Heart left ventricle (tissue), 13 donors: ENCODE results near the gene CD8B.
"Not testable (repeated sequence)": the region's sequence is repeated elsewhere in the genome, so short reads cannot be mapped to it uniquely, and the experiment has no call there.

Experiments
- POLR2A ChIP-seq, 2 donors: fragments of 450-650 bp; IDR thresholded peaks; one replicate each; pipeline ENCODE4 v1.6.1; 2017; ENCODE audit warnings: antibody characterized with exemption in 2 of 2, mild to moderate bottlenecking in 2 of 2, moderate library complexity in 2 of 2
- TF ChIP-seq, protein P1 (sequence below), 12 donors: fragments of 200-600 bp; sonication (generic) in 4 of 12; IDR thresholded peaks; one replicate each; pipeline versions ENCODE4 v1.5.0 to v1.8.0; 2018 to 2022; ENCODE audit warnings: antibody characterized with exemption in 12 of 12, mild to moderate bottlenecking in 5 of 12
- donor health status: ischemic (EF 13 %, LVEDD 7.1; RV severe dilation, severe dysfunction).
- donor health status: DM: no; HTN: yes; CAD: no.
- donor health status: DM: no; HTN: no; CAD: no.
- donor health status: ischemic (EF 25% LVEDD 6.9; RV normal size, moderate dysfunction).
- donor health status: ischemic (EF 25% LVEDD 5.7; RV mildly dilated, moderate dysfunction).
- donor health status: ischemic (EF 35%, LVEDD 5.7; RV mildly dilated, moderate dysfunction).
- donor health status: nonischemic (EF 11% LVEDD 7.7; RV severe dilation, severe dysfunction).
- donor health status: DM: yes; HTN: yes; CAD: no.
- donor health status: PGD.
- donor health status: ischemic (EF 29% LVEDD 5.4; RV normal size, mild dysfunction).
- donor health status: nonischemic (EF 23%, LVEDD 6.1; RV moderate dilation, normal function).

- TF ChIP-seq, protein P1, sequence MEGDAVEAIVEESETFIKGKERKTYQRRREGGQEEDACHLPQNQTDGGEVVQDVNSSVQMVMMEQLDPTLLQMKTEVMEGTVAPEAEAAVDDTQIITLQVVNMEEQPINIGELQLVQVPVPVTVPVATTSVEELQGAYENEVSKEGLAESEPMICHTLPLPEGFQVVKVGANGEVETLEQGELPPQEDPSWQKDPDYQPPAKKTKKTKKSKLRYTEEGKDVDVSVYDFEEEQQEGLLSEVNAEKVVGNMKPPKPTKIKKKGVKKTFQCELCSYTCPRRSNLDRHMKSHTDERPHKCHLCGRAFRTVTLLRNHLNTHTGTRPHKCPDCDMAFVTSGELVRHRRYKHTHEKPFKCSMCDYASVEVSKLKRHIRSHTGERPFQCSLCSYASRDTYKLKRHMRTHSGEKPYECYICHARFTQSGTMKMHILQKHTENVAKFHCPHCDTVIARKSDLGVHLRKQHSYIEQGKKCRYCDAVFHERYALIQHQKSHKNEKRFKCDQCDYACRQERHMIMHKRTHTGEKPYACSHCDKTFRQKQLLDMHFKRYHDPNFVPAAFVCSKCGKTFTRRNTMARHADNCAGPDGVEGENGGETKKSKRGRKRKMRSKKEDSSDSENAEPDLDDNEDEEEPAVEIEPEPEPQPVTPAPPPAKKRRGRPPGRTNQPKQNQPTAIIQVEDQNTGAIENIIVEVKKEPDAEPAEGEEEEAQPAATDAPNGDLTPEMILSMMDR (IDR thresholded peaks at IDR 0.05): not testable (repeated sequence)
- not testable (repeated sequence) for TF ChIP-seq POLR2A (IDR thresholded peaks at IDR 0.05)
Measured at GRCh38 chr2:86836915-86837695, 24.6 kb downstream of the CD8B start.
